Endothelial cell of umbilical vein (primary cell): ENCODE measurements around the gene HK3. TPM values are rescaled to one million over a fixed set of nuclear protein-coding genes. Genes with fewer than 3 reads are reported as not detected.

Experiments
- BruUV-seq: library from RNA; stranded (reverse); fragments of 400-500 nt; replicated peaks from 2 replicates; lab custom pipeline; 2021; lab: Mats Ljungman, UMichigan
- CTCF ChIA-PET: fragments of 300-600, 350-600 bp; sonication (Branson Sonifier 250); formaldehyde crosslinking; loops from one replicate; lab custom pipeline; 2021; ENCODE audit warnings: antibody characterized with exemption, inconsistent platforms; lab: Charles Lee
- POLR2A ChIA-PET: fragments of 300-600, 350-600 bp; sonication (Branson Sonifier 250); formaldehyde crosslinking; loops from one replicate; lab custom pipeline; 2021; ENCODE audit warnings: antibody characterized with exemption, inconsistent platforms; lab: Charles Lee
- DNase-seq: peaks from one replicate; pipeline ENCODE4 v3.0.0-alpha.2; 2011; ENCODE audit warnings: low read depth, low spot score
- FAIRE-seq: peaks from 2 replicates; lab custom pipeline; 2011; peaks lifted over from hg19 to GRCh38; lab: Jason Lieb, UNC
- H2AFZ ChIP-seq: 2 replicates; pipeline ENCODE4 v1.6.0; 2012; ENCODE audit warnings: low read depth, low read length, control low read depth, inconsistent platforms
- H3K27ac ChIP-seq: 2 replicates; pipeline ENCODE4 v1.5.1; 2011; ENCODE audit warnings: low read depth, mild to moderate bottlenecking, control low read depth, low read length, moderate library complexity; ENCODE audit not compliant: insufficient read depth
- H3K27me3 ChIP-seq, 2 experiments: 2 replicates each; pipeline versions ENCODE4 v1.6.0 to v1.6.1; 2011; ENCODE audit warnings: low read length in 2 of 2, mixed read lengths in 1 of 2; ENCODE audit not compliant: control insufficient read depth in 2 of 2, insufficient read depth in 2 of 2
- H3K36me3 ChIP-seq, 2 experiments: 2 replicates in 1 of 2; 3 replicates in 1 of 2; pipeline ENCODE4 v1.5.1; 2011; ENCODE audit warnings: low read length in 2 of 2, mild to moderate bottlenecking in 1 of 2, moderate library complexity in 1 of 2; ENCODE audit not compliant: control insufficient read depth in 2 of 2, insufficient read depth in 2 of 2; ENCODE audit errors: extremely low read depth in 1 of 2
- H3K4me1 ChIP-seq: 3 replicates; pipeline ENCODE4 v1.5.1; 2011; ENCODE audit warnings: mild to moderate bottlenecking, low read length; ENCODE audit not compliant: control insufficient read depth, insufficient read depth; ENCODE audit errors: extremely low read depth
- H3K4me2 ChIP-seq: 2 replicates; pipeline ENCODE4 v1.6.1; 2011; ENCODE audit warnings: low read length, control low read depth, mixed read lengths; ENCODE audit not compliant: insufficient read depth
- H3K4me3 ChIP-seq, 3 experiments: fragments of 200-600 bp in 1 of 3; sonication (generic), shearing (Covaris generic) in 1 of 3; replicated peaks in 1 of 3; 2 replicates each; pipeline ENCODE4 v1.5.1; 2011 to 2016; ENCODE audit warnings: control low read depth in 3 of 3, low read length in 3 of 3, mild to moderate bottlenecking in 2 of 3, inconsistent platforms in 1 of 3, low read depth in 1 of 3, moderate library complexity in 1 of 3; ENCODE audit not compliant: insufficient read depth in 1 of 3
- H3K79me2 ChIP-seq: 2 replicates; pipeline ENCODE4 v1.6.0; 2012; ENCODE audit warnings: low read length, inconsistent platforms; ENCODE audit not compliant: control insufficient read depth, insufficient read depth
- H3K9ac ChIP-seq: replicated peaks from 2 replicates; pipeline ENCODE3; 2011; ENCODE audit warnings: low read length, control low read depth; ENCODE audit not compliant: insufficient read depth; ENCODE audit errors: extremely low read depth
- H3K9me1 ChIP-seq: replicated peaks from 3 replicates; pipeline ENCODE4 v1.6.0; 2011; ENCODE audit warnings: mild to moderate bottlenecking, low read length; ENCODE audit not compliant: control insufficient read depth, insufficient read depth; ENCODE audit errors: extremely low read depth
- H3K9me3 ChIP-seq: replicated peaks from 2 replicates; pipeline ENCODE4 v1.5.1; 2012; ENCODE audit warnings: low read length, inconsistent platforms; ENCODE audit not compliant: control insufficient read depth, insufficient read depth
- H4K20me1 ChIP-seq: replicated peaks from 2 replicates; pipeline ENCODE3; 2011; ENCODE audit warnings: mild to moderate bottlenecking, low read length; ENCODE audit not compliant: control insufficient read depth, insufficient read depth; ENCODE audit errors: extremely low read depth
- CTCF ChIP-seq, 2 donors: IDR thresholded peaks; 1 replicate in 1 of 2; 2 replicates in 1 of 2; pipeline ENCODE4 v1.5.1; 2011; ENCODE audit warnings: low read length in 2 of 2, mild to moderate bottlenecking in 2 of 2, moderate library complexity in 2 of 2, control low read depth in 1 of 2, inconsistent platforms in 1 of 2, low read depth in 1 of 2; ENCODE audit not compliant: insufficient read depth in 1 of 2; ENCODE audit errors: extremely low read depth in 1 of 2
- EZH2 ChIP-seq: IDR thresholded peaks from 2 replicates; pipeline ENCODE4 v1.6.1; 2012; ENCODE audit warnings: borderline replicate concordance, low read depth, mild to moderate bottlenecking, moderate library complexity, low read length, inconsistent platforms; ENCODE audit not compliant: severe bottlenecking
- FOS ChIP-seq: IDR thresholded peaks from 2 replicates; pipeline ENCODE4 v1.6.1; 2011; ENCODE audit warnings: mild to moderate bottlenecking, low read length, moderate library complexity, borderline replicate concordance; ENCODE audit not compliant: insufficient read depth
- GATA2 ChIP-seq: IDR thresholded peaks from 2 replicates; pipeline ENCODE4 v1.7.0; 2011; ENCODE audit warnings: low read depth, mild to moderate bottlenecking, moderate library complexity, mixed read lengths, low read length; ENCODE audit not compliant: insufficient read length, insufficient read depth
- JUN ChIP-seq: IDR thresholded peaks from 2 replicates; pipeline ENCODE4 v1.6.1; 2011; ENCODE audit warnings: borderline replicate concordance, low read depth; ENCODE audit not compliant: insufficient read length, insufficient read depth
- MAX ChIP-seq: IDR thresholded peaks from 2 replicates; pipeline ENCODE4 v1.6.1; 2011; ENCODE audit not compliant: insufficient read depth, insufficient read length
- MYC ChIP-seq: IDR thresholded peaks from one replicate; pipeline ENCODE4 v1.6.1; 2011; ENCODE audit warnings: mild to moderate bottlenecking, low read depth, low read length
- POLR2A ChIP-seq: IDR thresholded peaks from 2 replicates; pipeline ENCODE4 v1.6.1; 2012; ENCODE audit warnings: low read depth, mild to moderate bottlenecking, control low read depth, low read length
- POLR2AphosphoS5 ChIP-seq: IDR thresholded peaks from 2 replicates; pipeline ENCODE4 v1.6.1; 2012; ENCODE audit warnings: low read depth, mild to moderate bottlenecking, control low read depth, low read length, moderate library complexity; ENCODE audit not compliant: insufficient read depth
- dilution Hi-C: fragments of 300-500 bp; cut with MboI; formaldehyde crosslinking; loops from one replicate; pipeline ENCODE4 v1.15.0; 2019; ENCODE audit warnings: low sequenced_read_pairs; ENCODE audit not compliant: extremely low pct_ligation_motif_present
- intact Hi-C: fragments of 100-400 bp; cut with micrococcal nuclease; formaldehyde crosslinking; loops from one replicate; pipeline ENCODE4 v1.10.0; 2022
- polyA plus RNA-seq, 4 experiments: library from polyadenylated mRNA; depleted of rRNA in 3 of 4; stranded (reverse) in 3 of 4; unstranded in 1 of 4; fragments of >200 nt; gene quantifications; 2 replicates each; pipeline versions ENCODE4 v1.2.1 to v1.2.3, GENCODE V29; 2011 to 2012; ENCODE audit warnings: missing spikeins in 1 of 4
- total RNA-seq: library from RNA; stranded (reverse); gene quantifications from 2 replicates; pipeline ENCODE4 v1.2.3, GENCODE V29; 2021

The HK3 gene
- total and polyA plus RNA-seq, 2 donors (not counting 3 experiments of a cell fraction or from before 2014, with no cell fraction given), result not detected

- no peak overlapping the region for H3K4me2 ChIP-seq
- DNase-seq (no peak), FAIRE-seq (no peak)
- ChIA-PET CTCF (no interaction called here), POLR2A (no interaction called here)
- H3K9me1 ChIP-seq, result no peaks in the 10 kb centered on the region
- H2AFZ ChIP-seq, result no peak overlapping the region
- H3K36me3 ChIP-seq, result peaks cover 0 to 2% of the 10 kb centered on the region in 2 experiments
- no peaks in the 10 kb centered on the region for H3K4me1 ChIP-seq
- dilution Hi-C loops, result no loop called here
- no peak overlapping the region for H3K9ac ChIP-seq
- H3K9me3 ChIP-seq, result no peaks in the 10 kb centered on the region
- H3K4me3 ChIP-seq, result no peak overlapping the region
- H3K27ac ChIP-seq, result no peak overlapping the region
- no TSS peak for BruUV-seq
- TF ChIP-seq POLR2A, result no peak
- no peak for TF ChIP-seq MYC
- no peak for TF ChIP-seq EZH2
- no peak for TF ChIP-seq GATA2
- no peak for TF ChIP-seq CTCF (IDR thresholded peaks at IDR 0.05; ENCODE audit: extremely low read depth in 1 of 2, insufficient read depth in 1 of 2, low read depth in 1 of 2, low read length in 2 of 2)
- TF ChIP-seq FOS, result no peak
- no peak for TF ChIP-seq JUN
- TF ChIP-seq POLR2AphosphoS5, result no peak
- no peak for TF ChIP-seq MAX
- H3K27me3 ChIP-seq, result no peaks in the 10 kb centered on the region
- intact Hi-C loops, result no loop called here
- H3K79me2 ChIP-seq, result peaks cover 2% of the 10 kb centered on the region
- H4K20me1 ChIP-seq, result no peaks in the 10 kb centered on the region
Measured at GRCh38 chr5:176918613-176919012, 19.5 kb upstream of the HK3 start.
